ENCODE data around the gene GSTM5. TPM values are rescaled to one million over a fixed set of nuclear protein-coding genes. Genes with fewer than 3 reads are reported as not detected.
A peak's percentile ranks its signal among the peaks of the same experiment; 100 is the strongest.

GSTM5 gene
- total RNA-seq, 4 donors from 2014 or later: 2.8 to 5.4 (median 3.0) TPM

GRCh38 chr1:109719337-109719837, 7.3 kb downstream of the GSTM5 start:
- WGBS, 2 donors: 85 to 89% methylated on average over 5 of the region's 5 CpGs
- intact Hi-C loops (cut with DNase I): no loop called here
- Histone ChIP-seq H3K27ac (no peak overlapping the region), H3K36me3 (no peaks in the 10 kb centered on the region), H3K4me3 (replicated peaks in 1 of 3) (no peak overlapping the region), H3K4me1 (peaks cover 0 to 3% of the 10 kb centered on the region in 2 donors), H3K27me3 (no peaks in the 10 kb centered on the region), H3K9me3 (no peaks in the 10 kb centered on the region)
- DNase-seq: no peak
- TF ChIP-seq POLR2A (IDR thresholded peaks at IDR 0.05) (no peak), CTCF (IDR thresholded peaks at IDR 0.05) (no peak)

- Histone ChIP-seq H3K9me3 (no peaks in the 10 kb centered on the region), H3K27me3 (no peaks in the 10 kb centered on the region), H3K4me3 (replicated peaks in 1 of 3) (no peak overlapping the region), H3K4me1 (peaks cover 0 to 3% of the 10 kb centered on the region in 2 donors), H3K27ac (no peak overlapping the region), H3K36me3 (no peaks in the 10 kb centered on the region)
- WGBS, 2 donors: 91 to 95% methylated on average over 5 of the region's 5 CpGs
- TF ChIP-seq CTCF (IDR thresholded peaks at IDR 0.05) (no peak), POLR2A (IDR thresholded peaks at IDR 0.05) (no peak)
- no peak for DNase-seq
- intact Hi-C loops (cut with DNase I): no loop called here
Measured at GRCh38 chr1:109721042-109721441, 9.0 kb downstream of the GSTM5 start.

GRCh38 chr1:109721971-109722370, 9.9 kb downstream of the GSTM5 start:
- no peak overlapping the region for H3K27ac ChIP-seq
- no peak overlapping the region for H3K4me3 ChIP-seq (replicated peaks in 1 of 3)
- no peaks in the 10 kb centered on the region for H3K27me3 ChIP-seq
- no peak for DNase-seq
- H3K4me1 ChIP-seq: peaks cover 0 to 2% of the 10 kb centered on the region in 2 donors
- TF ChIP-seq POLR2A (IDR thresholded peaks at IDR 0.05) (no peak), CTCF (IDR thresholded peaks at IDR 0.05) (no peak)
- no peaks in the 10 kb centered on the region for H3K9me3 ChIP-seq
- intact Hi-C loops (cut with DNase I): no loop called here
- H3K36me3 ChIP-seq: no peaks in the 10 kb centered on the region
- WGBS, 2 donors: 91 to 95% methylated on average over 1 of the region's 1 CpG

GRCh38 chr1:109722908-109723691, 11.0 kb downstream of the GSTM5 start:
- Histone ChIP-seq H3K27ac (peak overlapping the region in 1 of 3 donors; percentile 17), H3K4me1 (no peaks in the 10 kb centered on the region), H3K27me3 (no peaks in the 10 kb centered on the region), H3K9me3 (no peaks in the 10 kb centered on the region), H3K4me3 (replicated peaks in 1 of 3) (no peak overlapping the region), H3K36me3 (no peaks in the 10 kb centered on the region)
- TF ChIP-seq POLR2A (IDR thresholded peaks at IDR 0.05) (no peak), CTCF (IDR thresholded peaks at IDR 0.05) (no peak)
- intact Hi-C loops (cut with DNase I): no loop called here
- 67 to 81% methylated on average over 7 of the region's 7 CpGs for WGBS, 2 donors
- DNase-seq: peak; percentile 23 to 64

GRCh38 chr1:109724933-109725332, 12.9 kb downstream of the GSTM5 start:
- H3K9me3 ChIP-seq: no peaks in the 10 kb centered on the region
- no peaks in the 10 kb centered on the region for H3K36me3 ChIP-seq
- H3K4me1 ChIP-seq: no peaks in the 10 kb centered on the region
- H3K27ac ChIP-seq: no peak overlapping the region
- no peak overlapping the region for H3K4me3 ChIP-seq (replicated peaks in 1 of 3)
- no peaks in the 10 kb centered on the region for H3K27me3 ChIP-seq
- no peak for DNase-seq
- TF ChIP-seq CTCF (IDR thresholded peaks at IDR 0.05) (no peak), POLR2A (IDR thresholded peaks at IDR 0.05) (no peak)
- intact Hi-C loops (cut with DNase I): no loop called here
- WGBS, 2 donors: 95 to 97% methylated on average over 5 of the region's 5 CpGs

All from thyroid gland (tissue), 4 donors.